Endothelial cell of umbilical vein (primary cell): ENCODE measurements around the gene VAV3. TPM values are rescaled to one million over a fixed set of nuclear protein-coding genes. Genes with fewer than 3 reads are reported as not detected.

ENCODE experiments used
- BruUV-seq: library from RNA; stranded (reverse); fragments of 400-500 nt; replicated peaks from 2 replicates; lab custom pipeline; 2021; lab: Mats Ljungman, UMichigan
- CTCF ChIA-PET: fragments of 300-600, 350-600 bp; sonication (Branson Sonifier 250); formaldehyde crosslinking; loops from one replicate; lab custom pipeline; 2021; ENCODE audit warnings: antibody characterized with exemption, inconsistent platforms; lab: Charles Lee
- POLR2A ChIA-PET: fragments of 300-600, 350-600 bp; sonication (Branson Sonifier 250); formaldehyde crosslinking; loops from one replicate; lab custom pipeline; 2021; ENCODE audit warnings: antibody characterized with exemption, inconsistent platforms; lab: Charles Lee
- DNase-seq: peaks from one replicate; pipeline ENCODE4 v3.0.0-alpha.2; 2011; ENCODE audit warnings: low read depth, low spot score
- FAIRE-seq: peaks from 2 replicates; lab custom pipeline; 2011; peaks lifted over from hg19 to GRCh38; lab: Jason Lieb, UNC
- H2AFZ ChIP-seq: 2 replicates; pipeline ENCODE4 v1.6.0; 2012; ENCODE audit warnings: low read depth, low read length, control low read depth, inconsistent platforms
- H3K27ac ChIP-seq: 2 replicates; pipeline ENCODE4 v1.5.1; 2011; ENCODE audit warnings: low read depth, mild to moderate bottlenecking, control low read depth, low read length, moderate library complexity; ENCODE audit not compliant: insufficient read depth
- H3K27me3 ChIP-seq, 2 experiments: 2 replicates each; pipeline versions ENCODE4 v1.6.0 to v1.6.1; 2011; ENCODE audit warnings: low read length in 2 of 2, mixed read lengths in 1 of 2; ENCODE audit not compliant: control insufficient read depth in 2 of 2, insufficient read depth in 2 of 2
- H3K36me3 ChIP-seq, 2 experiments: 2 replicates in 1 of 2; 3 replicates in 1 of 2; pipeline ENCODE4 v1.5.1; 2011; ENCODE audit warnings: low read length in 2 of 2, mild to moderate bottlenecking in 1 of 2, moderate library complexity in 1 of 2; ENCODE audit not compliant: control insufficient read depth in 2 of 2, insufficient read depth in 2 of 2; ENCODE audit errors: extremely low read depth in 1 of 2
- H3K4me1 ChIP-seq: 3 replicates; pipeline ENCODE4 v1.5.1; 2011; ENCODE audit warnings: mild to moderate bottlenecking, low read length; ENCODE audit not compliant: control insufficient read depth, insufficient read depth; ENCODE audit errors: extremely low read depth
- H3K4me2 ChIP-seq: 2 replicates; pipeline ENCODE4 v1.6.1; 2011; ENCODE audit warnings: low read length, control low read depth, mixed read lengths; ENCODE audit not compliant: insufficient read depth
- H3K4me3 ChIP-seq, 3 experiments: fragments of 200-600 bp in 1 of 3; sonication (generic), shearing (Covaris generic) in 1 of 3; replicated peaks in 1 of 3; 2 replicates each; pipeline ENCODE4 v1.5.1; 2011 to 2016; ENCODE audit warnings: control low read depth in 3 of 3, low read length in 3 of 3, mild to moderate bottlenecking in 2 of 3, inconsistent platforms in 1 of 3, low read depth in 1 of 3, moderate library complexity in 1 of 3; ENCODE audit not compliant: insufficient read depth in 1 of 3
- H3K79me2 ChIP-seq: 2 replicates; pipeline ENCODE4 v1.6.0; 2012; ENCODE audit warnings: low read length, inconsistent platforms; ENCODE audit not compliant: control insufficient read depth, insufficient read depth
- H3K9ac ChIP-seq: replicated peaks from 2 replicates; pipeline ENCODE3; 2011; ENCODE audit warnings: low read length, control low read depth; ENCODE audit not compliant: insufficient read depth; ENCODE audit errors: extremely low read depth
- H3K9me1 ChIP-seq: replicated peaks from 3 replicates; pipeline ENCODE4 v1.6.0; 2011; ENCODE audit warnings: mild to moderate bottlenecking, low read length; ENCODE audit not compliant: control insufficient read depth, insufficient read depth; ENCODE audit errors: extremely low read depth
- H3K9me3 ChIP-seq: replicated peaks from 2 replicates; pipeline ENCODE4 v1.5.1; 2012; ENCODE audit warnings: low read length, inconsistent platforms; ENCODE audit not compliant: control insufficient read depth, insufficient read depth
- H4K20me1 ChIP-seq: replicated peaks from 2 replicates; pipeline ENCODE3; 2011; ENCODE audit warnings: mild to moderate bottlenecking, low read length; ENCODE audit not compliant: control insufficient read depth, insufficient read depth; ENCODE audit errors: extremely low read depth
- CTCF ChIP-seq, 2 donors: IDR thresholded peaks; 1 replicate in 1 of 2; 2 replicates in 1 of 2; pipeline ENCODE4 v1.5.1; 2011; ENCODE audit warnings: low read length in 2 of 2, mild to moderate bottlenecking in 2 of 2, moderate library complexity in 2 of 2, control low read depth in 1 of 2, inconsistent platforms in 1 of 2, low read depth in 1 of 2; ENCODE audit not compliant: insufficient read depth in 1 of 2; ENCODE audit errors: extremely low read depth in 1 of 2
- EZH2 ChIP-seq: IDR thresholded peaks from 2 replicates; pipeline ENCODE4 v1.6.1; 2012; ENCODE audit warnings: borderline replicate concordance, low read depth, mild to moderate bottlenecking, moderate library complexity, low read length, inconsistent platforms; ENCODE audit not compliant: severe bottlenecking
- FOS ChIP-seq: IDR thresholded peaks from 2 replicates; pipeline ENCODE4 v1.6.1; 2011; ENCODE audit warnings: mild to moderate bottlenecking, low read length, moderate library complexity, borderline replicate concordance; ENCODE audit not compliant: insufficient read depth
- GATA2 ChIP-seq: IDR thresholded peaks from 2 replicates; pipeline ENCODE4 v1.7.0; 2011; ENCODE audit warnings: low read depth, mild to moderate bottlenecking, moderate library complexity, mixed read lengths, low read length; ENCODE audit not compliant: insufficient read length, insufficient read depth
- JUN ChIP-seq: IDR thresholded peaks from 2 replicates; pipeline ENCODE4 v1.6.1; 2011; ENCODE audit warnings: borderline replicate concordance, low read depth; ENCODE audit not compliant: insufficient read length, insufficient read depth
- MAX ChIP-seq: IDR thresholded peaks from 2 replicates; pipeline ENCODE4 v1.6.1; 2011; ENCODE audit not compliant: insufficient read depth, insufficient read length
- MYC ChIP-seq: IDR thresholded peaks from one replicate; pipeline ENCODE4 v1.6.1; 2011; ENCODE audit warnings: mild to moderate bottlenecking, low read depth, low read length
- POLR2A ChIP-seq: IDR thresholded peaks from 2 replicates; pipeline ENCODE4 v1.6.1; 2012; ENCODE audit warnings: low read depth, mild to moderate bottlenecking, control low read depth, low read length
- POLR2AphosphoS5 ChIP-seq: IDR thresholded peaks from 2 replicates; pipeline ENCODE4 v1.6.1; 2012; ENCODE audit warnings: low read depth, mild to moderate bottlenecking, control low read depth, low read length, moderate library complexity; ENCODE audit not compliant: insufficient read depth
- dilution Hi-C: fragments of 300-500 bp; cut with MboI; formaldehyde crosslinking; loops from one replicate; pipeline ENCODE4 v1.15.0; 2019; ENCODE audit warnings: low sequenced_read_pairs; ENCODE audit not compliant: extremely low pct_ligation_motif_present
- intact Hi-C: fragments of 100-400 bp; cut with micrococcal nuclease; formaldehyde crosslinking; loops from one replicate; pipeline ENCODE4 v1.10.0; 2022
- polyA plus RNA-seq, 4 experiments: library from polyadenylated mRNA; depleted of rRNA in 3 of 4; stranded (reverse) in 3 of 4; unstranded in 1 of 4; fragments of >200 nt; gene quantifications; 2 replicates each; pipeline versions ENCODE4 v1.2.1 to v1.2.3, GENCODE V29; 2011 to 2012; ENCODE audit warnings: missing spikeins in 1 of 4
- total RNA-seq: library from RNA; stranded (reverse); gene quantifications from 2 replicates; pipeline ENCODE4 v1.2.3, GENCODE V29; 2021

Gene VAV3
- total and polyA plus RNA-seq, 2 donors (not counting 3 experiments of a cell fraction or from before 2014, with no cell fraction given): 0.18 to 1.5 TPM

DNA sequence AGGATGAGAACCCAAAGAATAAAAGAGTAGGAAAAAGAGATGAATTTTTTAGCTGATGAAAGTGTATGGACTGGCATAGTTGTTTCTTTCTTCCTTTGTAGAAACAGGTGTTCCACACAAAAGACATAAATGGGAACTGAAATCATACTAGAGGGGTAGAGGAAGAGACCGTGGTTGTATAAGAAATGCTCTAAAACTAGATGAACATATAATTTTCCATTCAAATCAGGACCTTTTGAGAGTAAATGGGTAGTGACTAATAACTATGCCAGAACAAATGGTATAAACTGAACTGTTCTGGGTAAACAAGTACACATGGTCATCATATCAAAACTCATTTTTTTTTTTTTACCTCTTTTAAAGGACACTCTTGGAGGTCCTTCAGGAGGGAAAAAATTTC is 344.2 kb downstream of the VAV3 start:
- Histone ChIP-seq H3K27me3 (no peaks in the 10 kb centered on the region), H3K4me2 (no peak overlapping the region), H3K4me3 (no peak overlapping the region), H4K20me1 (no peaks in the 10 kb centered on the region), H3K36me3 (no peaks in the 10 kb centered on the region), H3K4me1 (no peaks in the 10 kb centered on the region), H3K79me2 (no peaks in the 10 kb centered on the region), H3K9me3 (no peaks in the 10 kb centered on the region), H3K9me1 (no peaks in the 10 kb centered on the region), H3K27ac (no peak overlapping the region), H2AFZ (no peak overlapping the region), H3K9ac (no peak overlapping the region)
- CTCF ChIA-PET: no interaction called here
- no peak for FAIRE-seq
- BruUV-seq: no TSS peak
- POLR2A ChIA-PET: no interaction called here
- intact Hi-C loops (no loop called here), dilution Hi-C loops (no loop called here)
- DNase-seq: no peak
- TF ChIP-seq GATA2: no peak
- no peak for TF ChIP-seq JUN
- TF ChIP-seq MYC: no peak
- TF ChIP-seq EZH2: no peak
- no peak for TF ChIP-seq CTCF (IDR thresholded peaks at IDR 0.05; ENCODE audit: extremely low read depth in 1 of 2, insufficient read depth in 1 of 2, low read depth in 1 of 2, low read length in 2 of 2)
- no peak for TF ChIP-seq POLR2AphosphoS5
- TF ChIP-seq POLR2A: no peak
- no peak for TF ChIP-seq MAX
- TF ChIP-seq FOS: no peak
